ENCODE data around the gene ANKS1A.
A peak's percentile ranks its signal among the peaks of the same experiment; 100 is the strongest.

ANKS1A gene

GRCh38 chr6:35084511-35085203, 195.6 kb downstream of the ANKS1A start:
- DNase-seq (ENCODE audit: low spot score) = no peak

- peak; percentile 2 for DNase-seq (ENCODE audit: low spot score)
Observed at GRCh38 chr6:35085359-35086281, 196.6 kb downstream of the ANKS1A start.

GRCh38 chr6:35086282-35086632, 197.2 kb downstream of the ANKS1A start:
- no peak for DNase-seq (ENCODE audit: low spot score)

- DNase-seq (ENCODE audit: low spot score) = peak; percentile 2
Observed at GRCh38 chr6:35086636-35087360, 197.7 kb downstream of the ANKS1A start.

- DNase-seq (ENCODE audit: low spot score) = peak; percentile 2
Observed at GRCh38 chr6:35087361-35088280, 198.6 kb downstream of the ANKS1A start.

GRCh38 chr6:35088281-35089215, 199.5 kb downstream of the ANKS1A start:
- DNase-seq (ENCODE audit: low spot score) = no peak

GRCh38 chr6:35089216-35089934, 200.3 kb downstream of the ANKS1A start:
- DNase-seq (ENCODE audit: low spot score) = peak; percentile 4

- DNase-seq (ENCODE audit: low spot score) = peak; percentile 71
Observed at GRCh38 chr6:35089935-35090505, 201.0 kb downstream of the ANKS1A start.

- no peak for DNase-seq (ENCODE audit: low spot score)
Observed at GRCh38 chr6:35090734-35091133, 201.7 kb downstream of the ANKS1A start.

GRCh38 chr6:35091346-35092083, 202.5 kb downstream of the ANKS1A start:
- no peak for DNase-seq (ENCODE audit: low spot score)

GRCh38 chr6:35092362-35093117, 203.5 kb downstream of the ANKS1A start:
- peak; percentile 50 for DNase-seq (ENCODE audit: low spot score)

GRCh38 chr6:35093118-35093445, 204.0 kb downstream of the ANKS1A start:
- DNase-seq (ENCODE audit: low spot score) = peak; percentile 5

GRCh38 chr6:35093783-35094182, 204.7 kb downstream of the ANKS1A start:
- no peak for DNase-seq (ENCODE audit: low spot score)

- no peak for DNase-seq (ENCODE audit: low spot score)
Observed at GRCh38 chr6:35094183-35094582, 205.1 kb downstream of the ANKS1A start.

GRCh38 chr6:35096129-35096862, 207.2 kb downstream of the ANKS1A start:
- peak; percentile 81 for DNase-seq (ENCODE audit: low spot score)

- DNase-seq (ENCODE audit: low spot score) = no peak
Observed at GRCh38 chr6:35099116-35099515, 210.1 kb downstream of the ANKS1A start.

- no peak for DNase-seq (ENCODE audit: low spot score)
Observed at GRCh38 chr6:35105078-35105477, 216.0 kb downstream of the ANKS1A start.

All from hepatic stellate cell (primary cell).